C4-2B (cell line): ENCODE data around the gene DAB2.

ENCODE experiments used
- CTCF ChIP-seq: fragments of 450-650 bp; conservative IDR thresholded peaks from 2 replicates; pipeline ENCODE4 v1.5.1; 2017; ENCODE audit warnings: mild to moderate bottlenecking
- ZFX ChIP-seq: fragments of 450-650 bp; IDR thresholded peaks from 2 replicates; pipeline ENCODE4 v1.6.1; 2017

- TF ChIP-seq CTCF (no peak), ZFX (no peak)
Observed at GRCh38 chr5:39323542-39323941, 101.2 kb downstream of the DAB2 start.
